Ascending aorta (tissue), 2 donors: ENCODE results near the gene SPTBN1. TPM values are rescaled to one million over a fixed set of nuclear protein-coding genes. Genes with fewer than 3 reads are reported as not detected.

ENCODE experiments used
- DNase-seq, 2 donors: peaks; one replicate each; pipeline ENCODE4 v3.0.0-alpha.2; 2019; ENCODE audit warnings: low spot score in 2 of 2
- H3K27ac ChIP-seq, 2 donors: fragments of 200-600 bp; sonication (generic); one replicate each; pipeline ENCODE4 v1.5.1; 2016 to 2017; ENCODE audit warnings: mild to moderate bottlenecking in 1 of 2
- H3K27me3 ChIP-seq: fragments of 200-600 bp; sonication (generic); one replicate; pipeline ENCODE4 v1.5.1; 2017
- H3K36me3 ChIP-seq, 2 donors: fragments of 200-600 bp; sonication (generic); one replicate each; pipeline ENCODE4 v1.5.1; 2016
- H3K4me1 ChIP-seq, 2 donors: fragments of 200-600 bp; sonication (generic); one replicate each; pipeline ENCODE4 v1.5.1; 2016 to 2017; ENCODE audit warnings: mild to moderate bottlenecking in 1 of 2
- H3K4me3 ChIP-seq, 2 donors: fragments of 200-600 bp; sonication (generic); one replicate each; pipeline ENCODE4 v1.5.1; 2016 to 2017; ENCODE audit warnings: mild to moderate bottlenecking in 1 of 2
- H3K9me3 ChIP-seq, 2 donors: fragments of 200-600 bp; sonication (generic); one replicate each; pipeline ENCODE4 v1.5.1; 2016
- CTCF ChIP-seq, 3 experiments: fragments of 200-600 bp in 2 of 3; fragments of 450-650 bp in 1 of 3; sonication (generic) in 2 of 3; IDR thresholded peaks; one replicate each; pipeline ENCODE4 v1.5.1; 2016 to 2019; ENCODE audit warnings: antibody characterized with exemption in 3 of 3, mild to moderate bottlenecking in 1 of 3, moderate library complexity in 1 of 3
- intact Hi-C: fragments of 100-400 bp; cut with DNase I; formaldehyde crosslinking; loops from one replicate; pipeline ENCODE4 v1.15.1; 2023
- total RNA-seq: library from RNA; depleted of rRNA; stranded (reverse); fragments of >200 nt; gene quantifications from one replicate; pipeline ENCODE4 v1.1.0, GENCODE V29; 2016

SPTBN1 gene
- total RNA-seq, 1 donor from 2014 or later, result 246 TPM

- TF ChIP-seq CTCF (IDR thresholded peaks at IDR 0.05), result no peak
- Histone ChIP-seq H3K36me3 (no peaks in the 10 kb centered on the region), H3K27ac (peak overlapping the region in 1 of 2 donors; percentile 12), H3K4me3 (no peak overlapping the region), H3K4me1 (peaks cover 4 to 25% of the 10 kb centered on the region in 2 donors), H3K27me3 (no peaks in the 10 kb centered on the region), H3K9me3 (no peaks in the 10 kb centered on the region)
- DNase-seq, result no peak
- intact Hi-C loops, result no loop called here
These were observed 133.5 kb downstream of the SPTBN1 start for GRCh38 chr2:54589340-54590215.

- Histone ChIP-seq H3K27ac (peak overlapping the region in 1 of 2 donors; percentile 8), H3K9me3 (no peaks in the 10 kb centered on the region), H3K4me3 (no peak overlapping the region), H3K4me1 (peaks cover 7 to 23% of the 10 kb centered on the region in 2 donors), H3K36me3 (no peaks in the 10 kb centered on the region), H3K27me3 (no peaks in the 10 kb centered on the region)
- no peak for TF ChIP-seq CTCF (IDR thresholded peaks at IDR 0.05)
- intact Hi-C loops, result no loop called here
- no peak for DNase-seq
These were observed 134.3 kb downstream of the SPTBN1 start for GRCh38 chr2:54590216-54591120.

GRCh38 chr2:54591551-54591950 is 135.4 kb downstream of the SPTBN1 start:
- Histone ChIP-seq H3K4me3 (no peak overlapping the region), H3K27ac (no peak overlapping the region), H3K27me3 (no peaks in the 10 kb centered on the region), H3K4me1 (peaks cover 16 to 28% of the 10 kb centered on the region in 2 donors), H3K9me3 (no peaks in the 10 kb centered on the region), H3K36me3 (no peaks in the 10 kb centered on the region)
- intact Hi-C loops, result no loop called here
- TF ChIP-seq CTCF (IDR thresholded peaks at IDR 0.05), result no peak
- no peak for DNase-seq

GRCh38 chr2:54593249-54593648 is 137.1 kb downstream of the SPTBN1 start:
- Histone ChIP-seq H3K9me3 (no peaks in the 10 kb centered on the region), H3K36me3 (no peaks in the 10 kb centered on the region), H3K27me3 (no peaks in the 10 kb centered on the region), H3K27ac (no peak overlapping the region), H3K4me1 (peaks cover 16 to 34% of the 10 kb centered on the region in 2 donors), H3K4me3 (no peak overlapping the region)
- TF ChIP-seq CTCF (IDR thresholded peaks at IDR 0.05), result no peak
- intact Hi-C loops, result no loop called here
- DNase-seq, result no peak

GRCh38 chr2:54594048-54594447 is 137.9 kb downstream of the SPTBN1 start:
- H3K27me3 ChIP-seq, result no peaks in the 10 kb centered on the region
- no peak for TF ChIP-seq CTCF (IDR thresholded peaks at IDR 0.05)
- no peaks in the 10 kb centered on the region for H3K36me3 ChIP-seq
- H3K4me3 ChIP-seq, result no peak overlapping the region
- intact Hi-C loops, result no loop called here
- no peak for DNase-seq
- H3K27ac ChIP-seq, result no peak overlapping the region
- H3K4me1 ChIP-seq, result peaks cover 15 to 35% of the 10 kb centered on the region in 2 donors
- no peaks in the 10 kb centered on the region for H3K9me3 ChIP-seq
